Thyroid gland (tissue), 4 donors: ENCODE data around the gene TRIM16.

Experiments used
- POLR2A ChIP-seq, 2 donors: fragments of 450-650 bp; IDR thresholded peaks; one replicate each; pipeline ENCODE4 v1.6.1; 2017; ENCODE audit warnings: antibody characterized with exemption in 2 of 2, mild to moderate bottlenecking in 2 of 2, moderate library complexity in 1 of 2
- TF ChIP-seq, protein P1 (sequence below), 6 experiments: fragments of 200-600 bp in 3 of 6; fragments of 450-650 bp in 3 of 6; sonication (generic) in 3 of 6; IDR thresholded peaks; one replicate each; pipeline ENCODE4 v1.5.1; 2016 to 2019; ENCODE audit warnings: antibody characterized with exemption in 6 of 6, mild to moderate bottlenecking in 2 of 6, inconsistent platforms in 1 of 6, moderate library complexity in 1 of 6

DNA sequence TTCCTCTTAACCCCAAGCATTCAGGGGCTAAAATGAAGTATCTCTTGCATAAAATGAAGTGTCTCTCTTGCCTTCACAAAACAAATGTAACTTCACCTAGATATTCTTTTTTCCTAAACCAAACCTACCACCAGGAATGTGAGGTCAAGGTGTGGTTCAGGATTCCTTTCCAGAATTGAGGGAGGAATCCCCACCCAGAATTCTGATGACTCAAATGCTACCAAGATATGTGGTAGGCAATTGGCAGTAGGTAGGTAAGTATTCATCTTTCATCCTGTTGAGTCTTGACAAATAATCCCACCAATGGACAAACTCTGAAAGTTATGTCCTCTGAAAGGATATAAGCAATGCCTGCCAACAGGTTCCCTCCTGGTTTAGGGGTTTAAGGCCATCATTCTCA lies 26.2 kb downstream of the TRIM16 start:
- TF ChIP-seq POLR2A (IDR thresholded peaks at IDR 0.05), result no peak
- TF ChIP-seq, protein P1, sequence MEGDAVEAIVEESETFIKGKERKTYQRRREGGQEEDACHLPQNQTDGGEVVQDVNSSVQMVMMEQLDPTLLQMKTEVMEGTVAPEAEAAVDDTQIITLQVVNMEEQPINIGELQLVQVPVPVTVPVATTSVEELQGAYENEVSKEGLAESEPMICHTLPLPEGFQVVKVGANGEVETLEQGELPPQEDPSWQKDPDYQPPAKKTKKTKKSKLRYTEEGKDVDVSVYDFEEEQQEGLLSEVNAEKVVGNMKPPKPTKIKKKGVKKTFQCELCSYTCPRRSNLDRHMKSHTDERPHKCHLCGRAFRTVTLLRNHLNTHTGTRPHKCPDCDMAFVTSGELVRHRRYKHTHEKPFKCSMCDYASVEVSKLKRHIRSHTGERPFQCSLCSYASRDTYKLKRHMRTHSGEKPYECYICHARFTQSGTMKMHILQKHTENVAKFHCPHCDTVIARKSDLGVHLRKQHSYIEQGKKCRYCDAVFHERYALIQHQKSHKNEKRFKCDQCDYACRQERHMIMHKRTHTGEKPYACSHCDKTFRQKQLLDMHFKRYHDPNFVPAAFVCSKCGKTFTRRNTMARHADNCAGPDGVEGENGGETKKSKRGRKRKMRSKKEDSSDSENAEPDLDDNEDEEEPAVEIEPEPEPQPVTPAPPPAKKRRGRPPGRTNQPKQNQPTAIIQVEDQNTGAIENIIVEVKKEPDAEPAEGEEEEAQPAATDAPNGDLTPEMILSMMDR (IDR thresholded peaks at IDR 0.05), result no peak
